IgD-negative memory B cell (primary cell): ENCODE data around the gene PIK3R4. TPM values are rescaled to one million over a fixed set of nuclear protein-coding genes. Genes with fewer than 3 reads are reported as not detected.

Experiments
- H3K27ac Mint-ChIP-seq, 3 donors: one replicate each; pipeline ENCODE4 v1.8.0; 2020 to 2022; ENCODE audit warnings: mild to moderate bottlenecking in 3 of 3, mixed read lengths in 3 of 3, moderate library complexity in 1 of 3
- H3K27me3 Mint-ChIP-seq: one replicate; pipeline ENCODE4 v1.8.0; 2021; ENCODE audit warnings: mixed read lengths
- H3K36me3 Mint-ChIP-seq: one replicate; pipeline ENCODE4 v1.8.0; 2020; ENCODE audit warnings: mild to moderate bottlenecking, mixed read lengths
- H3K4me1 Mint-ChIP-seq, 3 donors: one replicate each; pipeline ENCODE4 v1.8.0; 2020 to 2022; ENCODE audit warnings: mixed read lengths in 3 of 3, mild to moderate bottlenecking in 1 of 3
- H3K4me3 Mint-ChIP-seq, 4 donors: one replicate each; pipeline ENCODE4 v1.8.0; 2020 to 2022; ENCODE audit warnings: mild to moderate bottlenecking in 4 of 4, mixed read lengths in 4 of 4, moderate library complexity in 3 of 4
- H3K9me3 Mint-ChIP-seq, 3 donors: one replicate each; pipeline ENCODE4 v1.8.0; 2020 to 2021; ENCODE audit warnings: mixed read lengths in 3 of 3, mild to moderate bottlenecking in 1 of 3
- polyA plus RNA-seq: library from polyadenylated mRNA; unstranded; fragments of 300-500 nt; fragmentation: Illumina TruSeq; gene quantifications from one replicate; pipeline ENCODE4 v1.2.3, GENCODE V29; 2021

Gene PIK3R4
- polyA plus RNA-seq, 1 donor from 2014 or later, result 17.0 TPM

- peak overlapping the region in 1 of 4 donors; percentile 28 for H3K4me3 Mint-ChIP-seq
Measured at GRCh38 chr3:130649061-130649654, 97.5 kb downstream of the PIK3R4 start.

GRCh38 chr3:130648293-130648692, 98.3 kb downstream of the PIK3R4 start:
- peaks cover 3% of the 10 kb centered on the region for H3K27me3 Mint-ChIP-seq
- H3K4me1 Mint-ChIP-seq, result peaks cover 0 to 1% (median 0%) of the 10 kb centered on the region in 3 donors
- no peaks in the 10 kb centered on the region for H3K36me3 Mint-ChIP-seq
- no peak overlapping the region for H3K27ac Mint-ChIP-seq
- no peak overlapping the region for H3K4me3 Mint-ChIP-seq
- peaks cover 0 to 1% (median 0%) of the 10 kb centered on the region in 3 donors for H3K9me3 Mint-ChIP-seq

More at GRCh38 chr3:130649061-130649654, 97.5 kb downstream of the PIK3R4 start:
- Mint-ChIP-seq H3K27me3 (peaks cover 3% of the 10 kb centered on the region), H3K27ac (no peak overlapping the region), H3K36me3 (peaks cover 1% of the 10 kb centered on the region), H3K4me1 (peaks cover 0 to 1% (median 0%) of the 10 kb centered on the region in 3 donors), H3K9me3 (peaks cover 0 to 1% (median 0%) of the 10 kb centered on the region in 3 donors)

GRCh38 chr3:130645261-130645660, 101.4 kb downstream of the PIK3R4 start:
- Mint-ChIP-seq H3K4me1 (no peaks in the 10 kb centered on the region), H3K36me3 (no peaks in the 10 kb centered on the region), H3K27ac (no peak overlapping the region), H3K27me3 (peaks cover 3% of the 10 kb centered on the region), H3K9me3 (peaks cover 0 to 4% (median 4%) of the 10 kb centered on the region in 3 donors), H3K4me3 (no peak overlapping the region)

- H3K9me3 Mint-ChIP-seq, result peaks cover 0 to 4% (median 4%) of the 10 kb centered on the region in 3 donors
- no peaks in the 10 kb centered on the region for H3K4me1 Mint-ChIP-seq
- no peak overlapping the region for H3K27ac Mint-ChIP-seq
- H3K36me3 Mint-ChIP-seq, result no peaks in the 10 kb centered on the region
- H3K4me3 Mint-ChIP-seq, result no peak overlapping the region
- H3K27me3 Mint-ChIP-seq, result peaks cover 3% of the 10 kb centered on the region
Measured at GRCh38 chr3:130644628-130645253, 101.9 kb downstream of the PIK3R4 start.

- peaks cover 3 to 4% (median 4%) of the 10 kb centered on the region in 3 donors for H3K9me3 Mint-ChIP-seq
- H3K27ac Mint-ChIP-seq, result no peak overlapping the region
- H3K36me3 Mint-ChIP-seq, result no peaks in the 10 kb centered on the region
- no peaks in the 10 kb centered on the region for H3K27me3 Mint-ChIP-seq
- H3K4me3 Mint-ChIP-seq, result no peak overlapping the region
- H3K4me1 Mint-ChIP-seq, result peaks cover 0 to 1% (median 0%) of the 10 kb centered on the region in 3 donors
Measured at GRCh38 chr3:130640027-130640426, 106.6 kb downstream of the PIK3R4 start.

GRCh38 chr3:130636480-130637234, 110.0 kb downstream of the PIK3R4 start:
- H3K27me3 Mint-ChIP-seq, result no peaks in the 10 kb centered on the region
- peaks cover 0 to 1% (median 0%) of the 10 kb centered on the region in 3 donors for H3K4me1 Mint-ChIP-seq
- H3K9me3 Mint-ChIP-seq, result peaks cover 3 to 4% (median 4%) of the 10 kb centered on the region in 3 donors
- H3K4me3 Mint-ChIP-seq, result no peak overlapping the region
- no peak overlapping the region for H3K27ac Mint-ChIP-seq
- no peaks in the 10 kb centered on the region for H3K36me3 Mint-ChIP-seq

GRCh38 chr3:130635978-130636377, 110.7 kb downstream of the PIK3R4 start:
- H3K4me1 Mint-ChIP-seq, result peaks cover 0 to 1% (median 0%) of the 10 kb centered on the region in 3 donors
- H3K27me3 Mint-ChIP-seq, result no peaks in the 10 kb centered on the region
- H3K27ac Mint-ChIP-seq, result no peak overlapping the region
- no peaks in the 10 kb centered on the region for H3K36me3 Mint-ChIP-seq
- peaks cover under 1 to 4% (median under 1%) of the 10 kb centered on the region in 3 donors for H3K9me3 Mint-ChIP-seq
- H3K4me3 Mint-ChIP-seq, result no peak overlapping the region

- H3K4me3 Mint-ChIP-seq, result no peak overlapping the region
- no peaks in the 10 kb centered on the region for H3K27me3 Mint-ChIP-seq
- no peaks in the 10 kb centered on the region for H3K36me3 Mint-ChIP-seq
- peaks cover 0 to 4% (median 0%) of the 10 kb centered on the region in 3 donors for H3K9me3 Mint-ChIP-seq
- H3K4me1 Mint-ChIP-seq, result peaks cover 0 to 1% (median 0%) of the 10 kb centered on the region in 3 donors
- no peak overlapping the region for H3K27ac Mint-ChIP-seq
Measured at GRCh38 chr3:130635285-130635684, 111.3 kb downstream of the PIK3R4 start.

Other genes starting within 250 kb of the PIK3R4 start
- gene COL6A6, start 229.7 kb downstream of the PIK3R4 start, polyA plus RNA-seq, result not detected
- 8.9 TPM for gene ATP2C1, start 147.3 kb upstream of the PIK3R4 start, polyA plus RNA-seq